HG03354 (cell line): ENCODE measurements around the gene SPDYE4.

ENCODE experiments used
- ATAC-seq: cut with Tn5 transposase; IDR thresholded peaks from one replicate; pipeline ENCODE4 v1.9.1; 2021; ENCODE audit warnings: mild to moderate bottlenecking; ENCODE audit not compliant: unreplicated experiment, poor library complexity, severe bottlenecking

SPDYE4 gene

GRCh38 chr17:8719291-8720246 lies 38.8 kb downstream of the SPDYE4 start:
- no peak for ATAC-seq

- no peak for ATAC-seq
Measured at GRCh38 chr17:8718001-8718563, 40.3 kb downstream of the SPDYE4 start.

- ATAC-seq = no peak
Measured at GRCh38 chr17:8713878-8714277, 44.5 kb downstream of the SPDYE4 start.

GRCh38 chr17:8713315-8713714 lies 45.0 kb downstream of the SPDYE4 start:
- ATAC-seq = no peak

- ATAC-seq = no peak
Measured at GRCh38 chr17:8712698-8713097, 45.6 kb downstream of the SPDYE4 start.

GRCh38 chr17:8711291-8711690 lies 47.1 kb downstream of the SPDYE4 start:
- ATAC-seq = no peak

- no peak for ATAC-seq
Measured at GRCh38 chr17:8710813-8711212, 47.5 kb downstream of the SPDYE4 start.

- ATAC-seq = no peak
Measured at GRCh38 chr17:8709006-8709405, 49.3 kb downstream of the SPDYE4 start.

- ATAC-seq = no peak
Measured at GRCh38 chr17:8708025-8708461, 50.3 kb downstream of the SPDYE4 start.

GRCh38 chr17:8707332-8708024 lies 50.9 kb downstream of the SPDYE4 start:
- ATAC-seq = no peak

- no peak for ATAC-seq
Measured at GRCh38 chr17:8706431-8706830, 51.9 kb downstream of the SPDYE4 start.

GRCh38 chr17:8705427-8705826 lies 52.9 kb downstream of the SPDYE4 start:
- no peak for ATAC-seq

- no peak for ATAC-seq
Measured at GRCh38 chr17:8703001-8703400, 55.3 kb downstream of the SPDYE4 start.

- no peak for ATAC-seq
Measured at GRCh38 chr17:8701754-8702153, 56.6 kb downstream of the SPDYE4 start.

- no peak for ATAC-seq
Measured at GRCh38 chr17:8701221-8701620, 57.1 kb downstream of the SPDYE4 start.
